HCT116 (cell line): ENCODE results near the gene RSPH9.

Source experiments
- POLR2A ChIP-seq: IDR thresholded peaks from 2 replicates; pipeline ENCODE4 v1.7.0; 2011; ENCODE audit warnings: borderline replicate concordance; ENCODE audit not compliant: insufficient read depth, insufficient read length; ENCODE audit errors: extremely low read depth
- TCF7L2 ChIP-seq: IDR thresholded peaks from 2 replicates; pipeline ENCODE4 v1.7.0; 2011; ENCODE audit warnings: borderline replicate concordance, inconsistent platforms; ENCODE audit not compliant: insufficient read depth, insufficient read length; ENCODE audit errors: extremely low read depth
- ZFX ChIP-seq: fragments of 450-650 bp; IDR thresholded peaks from 2 replicates; pipeline ENCODE4 v1.6.1; 2017

GRCh38 chr6:43681303-43681702 lies 36.5 kb downstream of the RSPH9 start:
- TF ChIP-seq TCF7L2: no peak
- TF ChIP-seq ZFX: no peak
- no peak for TF ChIP-seq POLR2A
